H1 (cell line): ENCODE data around the gene GIPR. TPM values are rescaled to one million over a fixed set of nuclear protein-coding genes. Genes with fewer than 3 reads are reported as not detected.

Experiments used
- BRCA1 ChIP-seq: IDR thresholded peaks from 2 replicates; pipeline ENCODE4 v1.6.1; 2012; ENCODE audit warnings: low read depth, low read length, improper control_type of control experiment
- CBX5 ChIP-seq: fragments of 300-800, 300-1000 bp; sonication (generic); IDR thresholded peaks from 2 replicates; pipeline ENCODE4 v1.7.1; 2016; ENCODE audit warnings: antibody characterized with exemption, low read length, low read depth
- CTBP2 ChIP-seq: IDR thresholded peaks from 2 replicates; pipeline ENCODE4 v1.7.0; 2011; ENCODE audit warnings: borderline replicate concordance, mild to moderate bottlenecking, moderate library complexity, mixed read lengths, low read length; ENCODE audit not compliant: insufficient read depth, insufficient read length
- PHF8 ChIP-seq: fragments of 200-600 bp; sonication (generic); conservative IDR thresholded peaks from 2 replicates; pipeline ENCODE4 v1.7.1; 2012; ENCODE audit warnings: low read depth, mild to moderate bottlenecking, inconsistent platforms, low read length, moderate library complexity
- polyA plus RNA-seq, 7 experiments: library from polyadenylated mRNA; depleted of rRNA in 3 of 7; stranded (reverse) in 5 of 7; unstranded in 2 of 7; fragments of >200 nt in 5 of 7; fragments of 200-250 nt in 2 of 7; gene quantifications; 1 replicate in 5 of 7; 2 replicates in 1 of 7; 4 replicates in 1 of 7; pipeline versions ENCODE4 v1.2.1 to v1.2.3, GENCODE V29; 2011 to 2013; ENCODE audit warnings: missing spikeins in 2 of 7, mixed read lengths in 2 of 7
- total RNA-seq: library from RNA; stranded (reverse); fragmentation: NEBNext Ultra II Directional; extraction: Animal tissue kit (Norgen Biotek cat#: 25700); gene quantifications from 2 replicates; pipeline ENCODE4 v1.2.1, GENCODE V29; 2021

GIPR gene
- total and polyA plus RNA-seq, 2 of the 8 experiments (the other 6 are each of a cell fraction or from before 2014, with no cell fraction given), result 0.42 to 1.3 TPM

DNA sequence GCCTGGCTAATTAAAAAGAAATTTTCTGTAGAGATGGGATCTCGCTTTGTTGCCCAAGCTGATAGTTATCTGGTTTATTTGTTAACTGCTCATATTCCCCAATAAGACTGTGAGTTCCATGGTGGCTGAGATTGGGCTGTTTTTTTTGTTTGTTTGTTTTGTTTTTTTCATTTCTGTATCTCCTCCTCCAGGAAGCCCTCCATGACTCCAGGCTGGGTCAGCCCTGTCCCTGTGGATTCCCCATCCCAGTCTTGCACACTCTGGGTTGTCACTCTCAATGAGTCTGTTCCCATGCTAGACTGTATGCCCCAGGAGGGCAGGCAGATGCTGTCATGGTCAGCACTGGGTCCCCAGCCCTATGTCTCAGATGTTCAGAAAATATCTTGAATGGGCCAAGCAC lies 31.7 kb upstream of the GIPR start (continued):
- TF ChIP-seq CTBP2 (no peak), CBX5 (no peak), PHF8 (no peak), BRCA1 (no peak)
